ENCODE data around the gene AKT1.
"Not testable (repeated sequence)": the region's sequence is repeated elsewhere in the genome, so short reads cannot be mapped to it uniquely, and the experiment has no call there.

Gene AKT1

GRCh38 chr14:104730487-104730886, 65.1 kb downstream of the AKT1 start:
- DNase-seq (ENCODE audit: low read depth): no peak
- no peak overlapping the region for H3K4me3 ChIP-seq (ENCODE audit: low read depth, low read length)
- no peak for TF ChIP-seq CTCF (IDR thresholded peaks at IDR 0.05; ENCODE audit: insufficient read depth, low read depth, low read length, missing control alignments)

GRCh38 chr14:104729835-104730181, 65.7 kb downstream of the AKT1 start:
- no peak for TF ChIP-seq CTCF (IDR thresholded peaks at IDR 0.05; ENCODE audit: insufficient read depth, low read depth, low read length, missing control alignments)
- no peak for DNase-seq (ENCODE audit: low read depth)

DNA sequence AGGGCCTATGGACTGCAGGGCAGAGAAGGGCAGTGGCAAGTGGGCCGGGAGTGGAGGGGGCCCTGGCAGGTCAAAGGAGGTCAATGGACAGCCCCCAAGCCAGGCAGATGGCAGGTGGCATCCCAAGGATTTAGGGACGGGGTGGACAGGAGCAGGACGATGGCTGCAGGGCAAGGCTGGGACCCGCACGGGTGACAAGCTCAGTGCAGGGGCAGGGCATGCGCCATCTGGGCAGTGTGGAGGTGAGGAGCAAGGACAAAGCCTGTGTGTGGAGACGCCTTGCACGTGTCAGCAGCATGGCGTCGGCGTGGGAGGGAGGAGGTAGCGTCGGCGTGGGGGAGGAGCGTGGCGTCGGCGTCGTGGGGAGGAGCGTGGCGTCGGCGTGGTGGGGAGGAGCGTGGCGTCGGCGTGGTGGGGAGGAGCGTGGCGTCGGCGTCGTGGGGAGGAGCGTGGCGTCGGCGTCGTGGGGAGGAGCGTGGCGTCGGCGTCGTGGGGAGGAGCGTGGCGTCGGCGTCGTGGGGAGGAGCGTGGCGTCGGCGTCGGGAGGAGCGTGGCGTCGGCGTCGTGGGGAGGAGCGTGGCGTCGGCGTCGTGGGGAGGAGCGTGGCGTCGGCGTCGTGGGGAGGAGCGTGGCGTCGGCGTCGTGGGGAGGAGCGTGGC, 66.2 kb downstream of the AKT1 start:
- not testable (repeated sequence) for DNase-seq (ENCODE audit: low read depth); H3K4me3 ChIP-seq (ENCODE audit: low read depth, low read length)

More at GRCh38 chr14:104729835-104730181, 65.7 kb downstream of the AKT1 start:
- no peak overlapping the region for H3K4me3 ChIP-seq (ENCODE audit: low read depth, low read length)

GRCh38 chr14:104728631-104729030, 66.9 kb downstream of the AKT1 start:
- H3K4me3 ChIP-seq (ENCODE audit: low read depth, low read length): no peak overlapping the region
- no peak for TF ChIP-seq CTCF (IDR thresholded peaks at IDR 0.05; ENCODE audit: insufficient read depth, low read depth, low read length, missing control alignments)
- no peak for DNase-seq (ENCODE audit: low read depth)

DNA sequence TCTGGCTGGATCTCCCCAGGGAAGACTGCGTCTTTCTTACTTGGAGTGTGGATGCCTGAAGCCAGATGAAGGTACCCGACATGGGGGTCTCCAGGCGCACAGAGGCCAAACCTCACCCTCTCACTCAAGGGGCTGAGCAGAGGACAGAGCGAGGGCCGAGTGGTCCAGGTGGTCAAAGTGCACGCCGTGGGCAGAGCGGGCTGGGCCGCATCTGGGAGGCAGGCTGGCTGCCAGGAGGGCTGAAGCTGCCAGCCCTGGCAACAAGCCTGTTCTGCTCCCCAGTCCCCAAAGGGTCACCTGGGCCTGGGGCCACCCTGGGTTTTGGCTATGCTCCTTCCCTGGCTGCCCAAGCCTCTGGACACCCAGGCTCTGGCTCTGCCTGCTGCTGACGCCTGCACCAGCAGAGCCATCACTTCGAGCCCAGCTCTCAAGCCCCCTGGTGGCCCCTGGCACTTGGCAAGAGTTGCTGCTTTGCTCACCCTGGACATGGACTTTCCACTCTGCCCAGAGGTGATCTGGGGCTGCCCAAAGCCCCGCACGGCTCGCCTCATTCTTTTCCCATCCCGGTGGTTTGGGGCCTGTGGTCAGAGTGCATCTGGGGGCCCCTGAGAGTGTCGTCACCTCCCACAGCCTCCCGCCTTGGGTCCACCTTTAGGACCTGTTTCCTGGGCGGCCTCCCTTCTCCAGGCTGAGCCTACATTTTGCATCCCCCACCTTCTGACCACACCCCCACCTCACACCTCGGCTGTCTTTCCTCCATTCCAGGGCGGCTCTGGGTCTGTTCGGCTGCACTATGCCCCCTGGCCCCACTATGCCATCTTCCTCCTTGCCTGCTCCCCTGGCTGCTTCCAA, 68.7 kb downstream of the AKT1 start:
- H3K4me3 ChIP-seq (ENCODE audit: low read depth, low read length): no peak overlapping the region
- no peak for DNase-seq (ENCODE audit: low read depth)
- no peak for TF ChIP-seq CTCF (IDR thresholded peaks at IDR 0.05; ENCODE audit: insufficient read depth, low read depth, low read length, missing control alignments)

DNA sequence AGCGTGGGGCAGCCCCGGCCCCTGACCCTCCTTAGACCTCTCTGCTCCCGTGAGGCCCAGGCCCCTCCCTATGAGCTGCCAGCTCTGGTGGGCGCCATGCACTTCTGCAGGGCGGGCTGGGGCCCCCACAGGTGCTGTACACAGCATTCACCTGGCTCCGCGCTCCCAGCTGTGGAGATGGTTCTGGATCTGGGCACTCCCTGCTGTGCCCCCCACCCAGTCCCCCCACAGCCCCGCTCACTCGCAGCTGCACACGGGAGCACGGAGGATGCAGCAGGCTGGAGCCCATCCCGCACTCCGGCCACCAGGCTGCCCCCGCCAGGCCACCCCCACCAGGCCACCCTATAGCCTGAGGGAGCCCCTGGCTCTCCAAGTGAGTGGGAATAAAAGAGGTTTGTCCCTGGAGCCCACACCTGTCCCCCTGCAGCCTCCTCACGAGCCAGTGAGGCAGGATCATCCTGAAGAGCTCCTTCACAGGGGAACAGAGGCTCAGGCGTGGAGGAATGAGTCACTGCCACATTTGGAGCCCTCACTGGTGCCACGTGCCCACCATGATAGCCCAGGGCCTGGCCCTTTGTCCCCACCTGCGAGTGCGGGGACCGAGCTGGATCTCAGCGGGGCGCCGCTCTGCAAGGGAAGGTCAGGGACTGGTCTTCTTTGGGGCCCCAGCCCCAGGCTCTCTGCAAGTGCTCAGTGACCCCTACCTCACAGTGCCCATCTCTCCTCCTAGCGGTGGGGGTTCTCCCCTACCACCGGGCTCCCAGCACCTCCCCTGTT, 69.6 kb downstream of the AKT1 start:
- TF ChIP-seq CTCF (IDR thresholded peaks at IDR 0.05; ENCODE audit: insufficient read depth, low read depth, low read length, missing control alignments): no peak
- H3K4me3 ChIP-seq (ENCODE audit: low read depth, low read length): no peak overlapping the region
- DNase-seq (ENCODE audit: low read depth): no peak
